A673 (cell line): ENCODE results near the gene SLC38A8.

Experiments
- EZH2 ChIP-seq: fragments of 200-600 bp; sonication (generic); IDR thresholded peaks from 2 replicates; pipeline ENCODE4 v1.6.1; 2017; ENCODE audit warnings: borderline replicate concordance, low read depth, mild to moderate bottlenecking, mixed read lengths, antibody characterized with exemption, low read length; ENCODE audit not compliant: poor library complexity, severe bottlenecking
- TF ChIP-seq, protein P1 (sequence below): fragments of 300-800, 200-600 bp; sonication (generic); conservative IDR thresholded peaks from 2 replicates; pipeline ENCODE4 v1.5.1; 2017; ENCODE audit warnings: low read depth, mild to moderate bottlenecking, antibody characterized with exemption, low read length, moderate library complexity, mixed read lengths

- TF ChIP-seq, protein P1, sequence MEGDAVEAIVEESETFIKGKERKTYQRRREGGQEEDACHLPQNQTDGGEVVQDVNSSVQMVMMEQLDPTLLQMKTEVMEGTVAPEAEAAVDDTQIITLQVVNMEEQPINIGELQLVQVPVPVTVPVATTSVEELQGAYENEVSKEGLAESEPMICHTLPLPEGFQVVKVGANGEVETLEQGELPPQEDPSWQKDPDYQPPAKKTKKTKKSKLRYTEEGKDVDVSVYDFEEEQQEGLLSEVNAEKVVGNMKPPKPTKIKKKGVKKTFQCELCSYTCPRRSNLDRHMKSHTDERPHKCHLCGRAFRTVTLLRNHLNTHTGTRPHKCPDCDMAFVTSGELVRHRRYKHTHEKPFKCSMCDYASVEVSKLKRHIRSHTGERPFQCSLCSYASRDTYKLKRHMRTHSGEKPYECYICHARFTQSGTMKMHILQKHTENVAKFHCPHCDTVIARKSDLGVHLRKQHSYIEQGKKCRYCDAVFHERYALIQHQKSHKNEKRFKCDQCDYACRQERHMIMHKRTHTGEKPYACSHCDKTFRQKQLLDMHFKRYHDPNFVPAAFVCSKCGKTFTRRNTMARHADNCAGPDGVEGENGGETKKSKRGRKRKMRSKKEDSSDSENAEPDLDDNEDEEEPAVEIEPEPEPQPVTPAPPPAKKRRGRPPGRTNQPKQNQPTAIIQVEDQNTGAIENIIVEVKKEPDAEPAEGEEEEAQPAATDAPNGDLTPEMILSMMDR, result no peak
- no peak for TF ChIP-seq EZH2
Observed at GRCh38 chr16:84022644-84023043, 20.0 kb downstream of the SLC38A8 start.
